Measurements from ENCODE around the gene ABHD11. TPM values are rescaled to one million over a fixed set of nuclear protein-coding genes. Genes with fewer than 3 reads are reported as not detected.

ABHD11 gene
- total and polyA plus RNA-seq, 9 of the 15 experiments (the other 6 are each of a cell fraction or from before 2014, with no cell fraction given), result 7.7 to 44.2 (median 18.9) TPM

DNA sequence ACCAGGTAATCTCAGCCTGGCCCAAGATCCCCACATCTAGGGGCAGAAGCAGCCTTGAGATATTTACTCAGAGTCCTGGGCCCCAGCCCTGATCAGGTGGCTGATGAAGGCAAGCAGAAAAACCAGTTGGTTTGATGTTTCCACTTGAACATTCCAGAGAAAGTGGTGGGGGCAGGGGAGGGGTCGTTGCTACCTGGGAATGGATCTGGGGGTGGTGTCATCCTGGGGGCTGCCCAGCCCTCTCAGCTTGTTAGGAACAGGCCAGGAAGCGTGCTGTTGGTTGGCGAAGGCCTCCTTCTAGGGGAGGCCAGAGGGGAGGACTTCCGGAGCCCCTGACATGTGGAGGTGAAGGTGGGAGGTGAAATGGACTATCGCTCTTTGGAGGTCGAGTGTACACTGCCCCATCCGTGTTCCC is 3.7 kb upstream of the ABHD11 start:
- DNase-seq (ENCODE audit: extremely low read depth in 1 of 4, low spot score in 3 of 4) (peak in 1 of 4 experiments; percentile 20), FAIRE-seq (no peak), ATAC-seq (no peak)
- Histone ChIP-seq H3K27me3 (ENCODE audit: control insufficient read depth in 2 of 2, insufficient read depth in 2 of 2, low read length in 2 of 2) (no peaks in the 10 kb centered on the region), H3K4me3 (no peak overlapping the region), H4K20me1 (replicated peaks; ENCODE audit: control insufficient read depth, insufficient read depth, low read length) (peaks cover 7% of the 10 kb centered on the region; the same call in 1 of the 2 replicates), H3K36me3 (ENCODE audit: control insufficient read depth, insufficient read depth, low read length) (peaks cover 6% of the 10 kb centered on the region; the same call in 1 of the 3 replicates), H3K9ac (ENCODE audit: insufficient read depth in 1 of 2, low read depth in 2 of 2, low read length in 2 of 2) (peak overlapping the region in 1 of 2 experiments; percentile 54; a peak in 1 of 4 replicates), H3K27ac (ENCODE audit: extremely low read depth, low read depth, low read length) (no peak overlapping the region), H3K4me1 (replicated peaks in 1 of 2; ENCODE audit: control insufficient read depth in 2 of 2, insufficient read depth in 2 of 2, low read length in 2 of 2) (peaks cover 2 to 34% of the 10 kb centered on the region in 2 experiments; a peak in 4 of 5 replicates), H3K79me2 (ENCODE audit: control insufficient read depth, insufficient read depth, low read length) (peaks cover 17% of the 10 kb centered on the region), H2AFZ (ENCODE audit: low read depth, low read length) (no peak overlapping the region), H3K9me1 (ENCODE audit: control insufficient read depth, insufficient read depth, low read length) (peaks cover 4% of the 10 kb centered on the region), H3K9me3 (replicated peaks; ENCODE audit: control insufficient read depth, insufficient read depth, low read depth, low read length) (no peaks in the 10 kb centered on the region), H3K4me2 (ENCODE audit: insufficient read depth, low read length) (no peak overlapping the region)
- CTCF ChIA-PET (ENCODE audit: low intra/inter-chr PET ratio), result no interaction called here
- TF ChIP-seq, protein P1, sequence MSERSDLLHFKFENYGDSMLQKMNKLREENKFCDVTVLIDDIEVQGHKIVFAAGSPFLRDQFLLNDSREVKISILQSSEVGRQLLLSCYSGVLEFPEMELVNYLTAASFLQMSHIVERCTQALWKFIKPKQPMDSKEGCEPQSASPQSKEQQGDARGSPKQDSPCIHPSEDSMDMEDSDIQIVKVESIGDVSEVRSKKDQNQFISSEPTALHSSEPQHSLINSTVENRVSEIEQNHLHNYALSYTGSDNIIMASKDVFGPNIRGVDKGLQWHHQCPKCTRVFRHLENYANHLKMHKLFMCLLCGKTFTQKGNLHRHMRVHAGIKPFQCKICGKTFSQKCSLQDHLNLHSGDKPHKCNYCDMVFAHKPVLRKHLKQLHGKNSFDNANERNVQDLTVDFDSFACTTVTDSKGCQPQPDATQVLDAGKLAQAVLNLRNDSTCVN (CRISPR knock-in tag; IDR thresholded peaks at IDR 0.05), result 0 out of 2 replicates have a peak, but pooled peaks have one; percentile 3
- TF ChIP-seq ELF1 (tag; IDR thresholded peaks at IDR 0.05), result no peak
- no TSS peak for BruUV-seq (replicated peaks)
- intact Hi-C loops (cut with micrococcal nuclease), result no loop called here
- WGBS (ENCODE audit: insufficient coverage, low coverage, missing lambda C conversion rate), result 59% methylated on average over 7 of the region's 7 CpGs
- POLR2A ChIA-PET, result no interaction called here
- in situ Hi-C loops (cut with MboI), result loop anchor here (5.0 kb wide), 1 partner anchor 115 kb away; no protein-coding TSS in a partner anchor

DNA sequence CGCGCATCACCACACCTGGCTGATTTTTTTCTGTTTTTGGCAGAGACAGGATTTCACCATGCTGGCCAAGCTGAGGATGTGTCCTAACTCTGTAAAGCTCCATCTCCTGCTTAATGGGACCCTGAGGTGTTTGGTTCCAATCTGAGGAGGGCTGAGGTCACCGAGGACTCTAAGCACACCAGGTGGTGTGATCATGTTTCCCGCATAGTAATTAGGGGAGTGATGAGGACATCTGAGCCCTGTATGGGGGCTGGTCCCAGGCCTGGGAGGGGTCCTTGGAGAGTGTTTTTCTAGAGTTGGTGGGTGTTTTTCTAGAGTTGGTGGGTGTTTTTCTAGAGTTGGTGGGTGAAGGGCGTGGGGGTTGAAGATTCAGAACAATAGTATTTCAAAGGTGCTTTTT is 3.0 kb upstream of the ABHD11 start:
- H3K4me1 ChIP-seq (replicated peaks in 1 of 2; ENCODE audit: control insufficient read depth in 2 of 2, insufficient read depth in 2 of 2, low read length in 2 of 2), result peaks cover 2 to 42% of the 10 kb centered on the region in 2 experiments; a peak in 4 of 5 replicates
- no TSS peak for BruUV-seq (replicated peaks)
- H3K4me3 ChIP-seq, result no peak overlapping the region
- ChIA-PET CTCF (ENCODE audit: low intra/inter-chr PET ratio) (no interaction called here), POLR2A (no interaction called here)
- intact Hi-C loops (cut with micrococcal nuclease) (no loop called here), in situ Hi-C loops (cut with MboI) (loop anchor here (5.0 kb wide), 1 partner anchor 116 kb away; no protein-coding TSS in a partner anchor)
- no peak for ATAC-seq
- DNase-seq (ENCODE audit: extremely low read depth in 1 of 4, low spot score in 3 of 4), result no peak
- WGBS (ENCODE audit: insufficient coverage, low coverage, missing lambda C conversion rate), result 57% methylated on average over 5 of the region's 5 CpGs
- TF ChIP-seq POU5F1 (IDR thresholded peaks at IDR 0.05; ENCODE audit: borderline replicate concordance, low read depth, low read length, partially characterized antibody) (no peak), XRCC4 (IDR thresholded peaks at IDR 0.05; ENCODE audit: extremely low read depth, insufficient read depth, insufficient read length) (no peak), HEY1 (CRISPR knock-in tag; IDR thresholded peaks at IDR 0.05; ENCODE audit: borderline replicate concordance) (no peak), ZNF354B (CRISPR knock-in tag; IDR thresholded peaks at IDR 0.05) (no peak), BRCA1 (IDR thresholded peaks at IDR 0.05) (no peak), BRCA1 (CRISPR knock-in tag; IDR thresholded peaks at IDR 0.05) (no peak), SAFB (IDR thresholded peaks at IDR 0.05; ENCODE audit: borderline replicate concordance, low read depth, low read length) (no peak), TRIM28 (IDR thresholded peaks at IDR 0.05) (no peak), SIRT6 (IDR thresholded peaks at IDR 0.05; ENCODE audit: low read depth, low read length) (no peak), CBFA2T2 (conservative IDR thresholded peaks at IDR 0.05) (no peak), BHLHE40 (IDR thresholded peaks at IDR 0.05; ENCODE audit: low read length) (no peak), ILK (tag; IDR thresholded peaks at IDR 0.05; ENCODE audit: borderline replicate concordance, low read depth) (no peak), HDAC1 (IDR thresholded peaks at IDR 0.05) (no peak)
- peaks cover 4% of the 10 kb centered on the region for H3K9me1 ChIP-seq (ENCODE audit: control insufficient read depth, insufficient read depth, low read length)
- FAIRE-seq, result peak; percentile 69
- no peak overlapping the region for H2AFZ ChIP-seq (ENCODE audit: low read depth, low read length)
- no peak overlapping the region for H3K9ac ChIP-seq (ENCODE audit: insufficient read depth in 1 of 2, low read depth in 2 of 2, low read length in 2 of 2)
- H3K9me3 ChIP-seq (replicated peaks; ENCODE audit: control insufficient read depth, insufficient read depth, low read depth, low read length), result no peaks in the 10 kb centered on the region
- H4K20me1 ChIP-seq (replicated peaks; ENCODE audit: control insufficient read depth, insufficient read depth, low read length), result peaks cover 14% of the 10 kb centered on the region; the same call in 1 of the 2 replicates
- H3K36me3 ChIP-seq (ENCODE audit: control insufficient read depth, insufficient read depth, low read length), result peaks cover 13% of the 10 kb centered on the region
- H3K27me3 ChIP-seq (ENCODE audit: control insufficient read depth in 2 of 2, insufficient read depth in 2 of 2, low read length in 2 of 2), result no peaks in the 10 kb centered on the region
- peaks cover 19% of the 10 kb centered on the region for H3K79me2 ChIP-seq (ENCODE audit: control insufficient read depth, insufficient read depth, low read length)
- H3K4me2 ChIP-seq (ENCODE audit: insufficient read depth, low read length), result no peak overlapping the region
- H3K27ac ChIP-seq (ENCODE audit: extremely low read depth, low read depth, low read length), result no peak overlapping the region

Measured in K562 (cell line).